IMR-90 (cell line): ENCODE data around the gene ADAM21. TPM values are rescaled to one million over a fixed set of nuclear protein-coding genes. Genes with fewer than 3 reads are reported as not detected.

Source experiments
- ATAC-seq: fragments of 200-7000 bp; cut with Tn5 transposase; 2 replicates; pipeline ENCODE4 v1.9.1; 2020; ENCODE audit warnings: low read depth, mild to moderate bottlenecking, moderate library complexity
- BruUV-seq: library from RNA; stranded (reverse); fragments of 400-500 nt; replicated peaks from 2 replicates; lab custom pipeline; 2021; lab: Mats Ljungman, UMichigan
- CTCF ChIA-PET: fragments of 300-600 bp; formaldehyde crosslinking; extraction: SDS; loops from one replicate; lab custom pipeline; 2021; ENCODE audit warnings: antibody characterized with exemption; lab: Yijun Ruan, JAX
- POLR2A ChIA-PET: fragments of 300-600 bp; sonication (Branson Sonifier 250); formaldehyde crosslinking; loops from one replicate; lab custom pipeline; 2022; ENCODE audit warnings: antibody characterized with exemption; ENCODE audit not compliant: unreplicated experiment; lab: Charles Lee
- DNase-seq: peaks from one replicate; pipeline ENCODE4 v3.0.0; 2013
- H2AFZ ChIP-seq: replicated peaks from 2 replicates; pipeline ENCODE3; 2013; ENCODE audit warnings: low read length, mild to moderate bottlenecking; ENCODE audit not compliant: poor library complexity
- H2AK5ac ChIP-seq: 2 replicates; pipeline ENCODE4 v1.6.1; 2013; ENCODE audit warnings: low read depth, low read length, inconsistent platforms
- H2AK9ac ChIP-seq: replicated peaks from 2 replicates; pipeline ENCODE3; 2013; ENCODE audit warnings: mild to moderate bottlenecking, low read depth, low read length, moderate library complexity; ENCODE audit not compliant: poor library complexity
- H2BK120ac ChIP-seq: 2 replicates; pipeline ENCODE4 v1.6.1; 2013; ENCODE audit warnings: low read depth, low read length, inconsistent platforms
- H2BK15ac ChIP-seq: 3 replicates; pipeline ENCODE4 v1.6.1; 2013; ENCODE audit warnings: low read depth, low read length, inconsistent platforms
- H2BK20ac ChIP-seq: 2 replicates; pipeline ENCODE4 v1.6.1; 2013; ENCODE audit warnings: low read depth, mild to moderate bottlenecking, inconsistent platforms, low read length, moderate library complexity
- H2BK5ac ChIP-seq: 2 replicates; pipeline ENCODE4 v1.6.1; 2013; ENCODE audit warnings: mild to moderate bottlenecking, low read depth, low read length, inconsistent platforms; ENCODE audit not compliant: poor library complexity, severe bottlenecking
- H3K14ac ChIP-seq: replicated peaks from 2 replicates; pipeline ENCODE4 v1.6.1; 2013; ENCODE audit warnings: low read depth, low read length, inconsistent platforms
- H3K18ac ChIP-seq: 2 replicates; pipeline ENCODE4 v1.6.1; 2013; ENCODE audit warnings: low read depth, low read length, control low read depth
- H3K23ac ChIP-seq: 2 replicates; pipeline ENCODE4 v1.6.1; 2013; ENCODE audit warnings: low read depth, low read length, inconsistent platforms
- H3K27ac ChIP-seq: 2 replicates; pipeline ENCODE4 v1.5.1; 2013; ENCODE audit warnings: mild to moderate bottlenecking, control low read depth, low read length; ENCODE audit not compliant: insufficient read depth
- H3K27me3 ChIP-seq: 2 replicates; pipeline ENCODE4 v1.6.1; 2013; ENCODE audit warnings: low read length; ENCODE audit not compliant: control insufficient read depth, insufficient read depth
- H3K36me3 ChIP-seq: 2 replicates; pipeline ENCODE4 v1.6.1; 2013; ENCODE audit warnings: low read length, mixed read lengths; ENCODE audit not compliant: control insufficient read depth, insufficient read depth
- H3K4ac ChIP-seq: 2 replicates; pipeline ENCODE4 v1.6.1; 2013; ENCODE audit warnings: low read depth, low read length, inconsistent platforms
- H3K4me1 ChIP-seq: 2 replicates; pipeline ENCODE4 v1.6.1; 2013; ENCODE audit warnings: low read length, mixed read lengths; ENCODE audit not compliant: control insufficient read depth, insufficient read depth
- H3K4me2 ChIP-seq: 2 replicates; pipeline ENCODE4 v1.6.1; 2013; ENCODE audit warnings: low read depth, mild to moderate bottlenecking, control low read depth, low read length, moderate library complexity
- H3K4me3 ChIP-seq: 2 replicates; pipeline ENCODE4 v1.5.1; 2013; ENCODE audit warnings: low read depth, mild to moderate bottlenecking, control low read depth, low read length, moderate library complexity; ENCODE audit not compliant: insufficient read depth
- H3K56ac ChIP-seq: 2 replicates; pipeline ENCODE4 v1.6.1; 2013; ENCODE audit warnings: low read length, inconsistent platforms; ENCODE audit not compliant: insufficient read depth; ENCODE audit errors: extremely low read depth
- H3K79me1 ChIP-seq, 2 experiments: 2 replicates each; pipeline ENCODE4 v1.6.1; 2013; ENCODE audit warnings: low read length in 2 of 2, inconsistent platforms in 1 of 2, low read depth in 1 of 2
- H3K9ac ChIP-seq: 2 replicates; pipeline ENCODE4 v1.6.1; 2013; ENCODE audit warnings: low read depth, low read length, control low read depth
- H3K9me1 ChIP-seq: 2 replicates; pipeline ENCODE4 v1.6.1; 2013; ENCODE audit warnings: low read length, inconsistent platforms; ENCODE audit not compliant: insufficient read depth
- H3K9me3 ChIP-seq: 2 replicates; pipeline ENCODE4 v1.6.1; 2013; ENCODE audit warnings: low read length; ENCODE audit not compliant: control insufficient read depth, insufficient read depth
- H4K20me1 ChIP-seq: 2 replicates; pipeline ENCODE4 v1.6.1; 2013; ENCODE audit warnings: low read length, inconsistent platforms; ENCODE audit not compliant: insufficient read depth
- H4K5ac ChIP-seq: 2 replicates; pipeline ENCODE4 v1.6.1; 2013; ENCODE audit warnings: mild to moderate bottlenecking, low read depth, low read length, control low read depth
- H4K8ac ChIP-seq, 2 experiments: 2 replicates each; pipeline ENCODE4 v1.6.1; 2013; ENCODE audit warnings: low read depth in 2 of 2, low read length in 2 of 2, control low read depth in 1 of 2, inconsistent platforms in 1 of 2
- H4K91ac ChIP-seq: 2 replicates; pipeline ENCODE4 v1.6.1; 2013; ENCODE audit warnings: low read depth, low read length, inconsistent platforms; ENCODE audit not compliant: insufficient read depth
- BHLHE40 ChIP-seq: fragments of 150-350 bp; IDR thresholded peaks from 2 replicates; pipeline ENCODE4 v1.6.1; 2016; ENCODE audit warnings: mild to moderate bottlenecking, low read depth, low read length
- CEBPB ChIP-seq: IDR thresholded peaks from 2 replicates; pipeline ENCODE4 v1.6.1; 2012; ENCODE audit warnings: low read depth, low read length, improper control_type of control experiment
- CHD1 ChIP-seq: IDR thresholded peaks from 2 replicates; pipeline ENCODE4 v1.6.1; 2012; ENCODE audit warnings: low read depth, low read length, improper control_type of control experiment
- CTCF ChIP-seq: conservative IDR thresholded peaks from 2 replicates; pipeline ENCODE4 v1.5.1; 2012; ENCODE audit warnings: mild to moderate bottlenecking, low read depth, low read length, improper control_type of control experiment
- ELK1 ChIP-seq: fragments of 150-350 bp; IDR thresholded peaks from 2 replicates; pipeline ENCODE4 v1.6.1; 2016; ENCODE audit warnings: low read depth, mild to moderate bottlenecking, low read length, moderate library complexity, borderline replicate concordance
- FOS ChIP-seq: fragments of 150-350 bp; IDR thresholded peaks from 2 replicates; pipeline ENCODE4 v1.6.1; 2016; ENCODE audit warnings: low read depth, low read length
- MAFK ChIP-seq: IDR thresholded peaks from 2 replicates; pipeline ENCODE4 v1.6.1; 2012; ENCODE audit warnings: low read depth, low read length, improper control_type of control experiment
- MAZ ChIP-seq: IDR thresholded peaks from 2 replicates; pipeline ENCODE4 v1.6.1; 2012; ENCODE audit warnings: low read depth, mild to moderate bottlenecking, low read length, improper control_type of control experiment, moderate library complexity, borderline replicate concordance
- MXI1 ChIP-seq: IDR thresholded peaks from 2 replicates; pipeline ENCODE4 v1.6.1; 2012; ENCODE audit warnings: low read depth, mild to moderate bottlenecking, low read length, moderate library complexity, borderline replicate concordance
- NFE2L2 ChIP-seq: fragments of 150-350 bp; IDR thresholded peaks from 2 replicates; pipeline ENCODE4 v1.6.1; 2016; ENCODE audit warnings: low read depth, mild to moderate bottlenecking, low read length
- POLR2A ChIP-seq: IDR thresholded peaks from 2 replicates; pipeline ENCODE4 v1.6.1; 2012; ENCODE audit warnings: mild to moderate bottlenecking, low read depth, low read length
- RAD21 ChIP-seq: IDR thresholded peaks from 2 replicates; pipeline ENCODE4 v1.6.1; 2012; ENCODE audit warnings: low read length, improper control_type of control experiment
- RCOR1 ChIP-seq: IDR thresholded peaks from 2 replicates; pipeline ENCODE4 v1.6.1; 2012; ENCODE audit warnings: mild to moderate bottlenecking, low read length, improper control_type of control experiment; ENCODE audit not compliant: insufficient replicate concordance
- RFX5 ChIP-seq: IDR thresholded peaks from 2 replicates; pipeline ENCODE4 v1.8.0; 2012; ENCODE audit warnings: low read depth, mild to moderate bottlenecking, low read length, moderate library complexity
- SMC3 ChIP-seq: fragments of 150-350 bp; IDR thresholded peaks from 2 replicates; pipeline ENCODE4 v1.6.1; 2016; ENCODE audit warnings: low read depth, mild to moderate bottlenecking, antibody characterized with exemption, low read length, moderate library complexity
- USF2 ChIP-seq: fragments of 150-350 bp; IDR thresholded peaks from 2 replicates; pipeline ENCODE4 v1.6.1; 2017; ENCODE audit warnings: mild to moderate bottlenecking, antibody characterized with exemption, low read length, low read depth
- whole genome bisulfite sequencing, 2 experiments: methylation state at CpG; one replicate each; pipeline versions ENCODE4 v1.1.5 to v1.1.7; 2013; ENCODE audit warnings: missing lambda C conversion rate in 2 of 2; ENCODE audit not compliant: insufficient read length in 1 of 2; ENCODE audit errors: extremely low coverage in 2 of 2; 5-methylcytosine and 5-hydroxymethylcytosine counted together
- dilution Hi-C: fragments of 300-500 bp; cut with HindIII; formaldehyde crosslinking; loops from one replicate; pipeline ENCODE4 v1.14.3; 2018; ENCODE audit warnings: low sequenced_read_pairs; ENCODE audit not compliant: unreplicated experiment
- in situ Hi-C: fragments of 300-500 bp; cut with MboI; formaldehyde crosslinking; loops from 3 replicates; pipeline ENCODE4 v1.14.3; 2019; ENCODE audit warnings: low sequenced_read_pairs, inconsistent platforms, mixed read lengths
- intact Hi-C: fragments of 100-400 bp; cut with micrococcal nuclease; formaldehyde crosslinking; loops from 2 replicates; pipeline ENCODE4 v1.10.0; 2022
- polyA plus RNA-seq, 3 experiments: library from polyadenylated mRNA; depleted of rRNA; stranded (reverse); fragments of >200 nt; gene quantifications; 2 replicates each; pipeline ENCODE4 v1.2.3, GENCODE V29; 2012; ENCODE audit warnings: low replicate concordance in 1 of 3
- total RNA-seq: library from RNA; depleted of rRNA; stranded (reverse); fragments of >200 nt; gene quantifications from 2 replicates; pipeline ENCODE4 v1.2.3, GENCODE V29; 2012

Gene ADAM21
- total and polyA plus RNA-seq, 2 of the 4 experiments (the other 2 are of a cell fraction) = 0.15 to 0.36 TPM

GRCh38 chr14:70473825-70474224 is 21.9 kb downstream of the ADAM21 start:
- in situ Hi-C loops = no loop called here
- Histone ChIP-seq H3K36me3 (no peaks in the 10 kb centered on the region), H3K14ac (no peak overlapping the region), H4K8ac (no peak overlapping the region), H3K4me2 (no peak overlapping the region), H3K23ac (no peak overlapping the region), H3K56ac (no peak overlapping the region), H3K18ac (no peak overlapping the region), H3K4ac (no peak overlapping the region), H2AFZ (no peak overlapping the region), H2AK5ac (no peak overlapping the region), H4K5ac (no peak overlapping the region), H3K27ac (no peak overlapping the region), H4K20me1 (no peaks in the 10 kb centered on the region), H3K4me3 (no peak overlapping the region), H2BK5ac (no peak overlapping the region), H2BK15ac (no peak overlapping the region), H3K79me1 (no peaks in the 10 kb centered on the region), H3K9me1 (no peaks in the 10 kb centered on the region), H2AK9ac (no peak overlapping the region), H2BK20ac (no peak overlapping the region), H3K4me1 (no peaks in the 10 kb centered on the region), H2BK120ac (no peak overlapping the region), H3K9me3 (no peaks in the 10 kb centered on the region), H4K91ac (no peak overlapping the region), H3K9ac (no peak overlapping the region), H3K27me3 (no peaks in the 10 kb centered on the region)
- CTCF ChIA-PET = no interaction called here
- dilution Hi-C loops = no loop called here
- POLR2A ChIA-PET = no interaction called here
- ATAC-seq (no peak), DNase-seq (no peak)
- intact Hi-C loops = no loop called here
- no TSS peak for BruUV-seq
- TF ChIP-seq RCOR1 (no peak), CTCF (no peak), CHD1 (no peak), FOS (no peak), ELK1 (no peak), RFX5 (no peak), NFE2L2 (no peak), SMC3 (no peak), RAD21 (no peak), MXI1 (no peak), CEBPB (no peak), BHLHE40 (no peak), MAZ (no peak), USF2 (no peak), POLR2A (no peak), MAFK (no peak)
- no CpG with 5 or more reads among the region's 2 CpGs for WGBS, 2 experiments
